ENCODE data around the gene BARHL1. TPM values are rescaled to one million over a fixed set of nuclear protein-coding genes. Genes with fewer than 3 reads are reported as not detected.

BARHL1 gene
- total RNA-seq, 6 donors from 2014 or later: not detected

- no peak for TF ChIP-seq POLR2AphosphoS5 (IDR thresholded peaks at IDR 0.05)
- no peak for TF ChIP-seq EP300 (IDR thresholded peaks at IDR 0.05)
- no peak for TF ChIP-seq POLR2A (IDR thresholded peaks at IDR 0.05)
- TF ChIP-seq CTCF (IDR thresholded peaks at IDR 0.05): no peak
- H3K4me1 ChIP-seq: peaks cover 0 to 21% (median 9%) of the 10 kb centered on the region in 4 donors
- peaks cover 2 to 77% (median 47%) of the 10 kb centered on the region in 4 donors for H3K27me3 ChIP-seq
- ATAC-seq (ENCODE audit: low FRiP score in 2 of 2) (no peak), DNase-seq (no peak)
- peaks cover 0 to 8% (median 3%) of the 10 kb centered on the region in 4 donors for H3K36me3 ChIP-seq
- 5 to 13% methylated on average over 12 to 28 of the region's 28 CpGs for WGBS, 2 donors
- no peaks in the 10 kb centered on the region for H3K9me3 ChIP-seq
- no peak overlapping the region for H3K27ac ChIP-seq
- H3K4me3 ChIP-seq: no peak overlapping the region
Measured at GRCh38 chr9:132588501-132589147, 6.2 kb downstream of the BARHL1 start.

GRCh38 chr9:132589148-132590036 is 7.0 kb downstream of the BARHL1 start:
- Histone ChIP-seq H3K27me3 (peaks cover 0 to 70% (median 43%) of the 10 kb centered on the region in 4 donors), H3K4me1 (peaks cover 0 to 21% (median 9%) of the 10 kb centered on the region in 4 donors), H3K27ac (no peak overlapping the region), H3K9me3 (no peaks in the 10 kb centered on the region), H3K4me3 (no peak overlapping the region), H3K36me3 (peaks cover 0 to 10% (median 9%) of the 10 kb centered on the region in 4 donors)
- 0 to 6% methylated on average over 9 to 53 of the region's 83 CpGs for WGBS, 2 donors
- TF ChIP-seq CTCF (IDR thresholded peaks at IDR 0.05) (no peak), POLR2A (IDR thresholded peaks at IDR 0.05) (no peak), EP300 (IDR thresholded peaks at IDR 0.05) (no peak), POLR2AphosphoS5 (IDR thresholded peaks at IDR 0.05) (no peak)
- DNase-seq (peak in 1 of 2 donors; percentile 78), ATAC-seq (ENCODE audit: low FRiP score in 2 of 2) (peak in 1 of 2 donors; percentile 6)

- Histone ChIP-seq H3K27me3 (peaks cover 0 to 64% (median 41%) of the 10 kb centered on the region in 4 donors), H3K9me3 (no peaks in the 10 kb centered on the region), H3K27ac (no peak overlapping the region), H3K36me3 (peaks cover 0 to 16% (median 15%) of the 10 kb centered on the region in 4 donors), H3K4me3 (no peak overlapping the region), H3K4me1 (peaks cover 0 to 21% (median 9%) of the 10 kb centered on the region in 4 donors)
- no peak for ATAC-seq (ENCODE audit: low FRiP score in 2 of 2)
- no peak for DNase-seq
- WGBS, 2 donors: 8 to 15% methylated on average over 7 to 14 of the region's 17 CpGs
- no peak for TF ChIP-seq POLR2AphosphoS5 (IDR thresholded peaks at IDR 0.05)
- no peak for TF ChIP-seq EP300 (IDR thresholded peaks at IDR 0.05)
- TF ChIP-seq POLR2A (IDR thresholded peaks at IDR 0.05): no peak
- no peak for TF ChIP-seq CTCF (IDR thresholded peaks at IDR 0.05)
Measured at GRCh38 chr9:132590037-132590317, 7.6 kb downstream of the BARHL1 start.

- 4 to 5% methylated on average over 9 to 51 of the region's 73 CpGs for WGBS, 2 donors
- DNase-seq (peak in 1 of 2 donors; percentile 78), ATAC-seq (ENCODE audit: low FRiP score in 2 of 2) (no peak)
- H3K9me3 ChIP-seq: no peaks in the 10 kb centered on the region
- no peak overlapping the region for H3K27ac ChIP-seq
- TF ChIP-seq POLR2AphosphoS5 (IDR thresholded peaks at IDR 0.05): no peak
- TF ChIP-seq POLR2A (IDR thresholded peaks at IDR 0.05): no peak
- TF ChIP-seq CTCF (IDR thresholded peaks at IDR 0.05): no peak
- TF ChIP-seq EP300 (IDR thresholded peaks at IDR 0.05): no peak
- no peak overlapping the region for H3K4me3 ChIP-seq
- H3K27me3 ChIP-seq: peaks cover 0 to 59% (median 38%) of the 10 kb centered on the region in 4 donors
- peaks cover 0 to 20% (median 18%) of the 10 kb centered on the region in 4 donors for H3K36me3 ChIP-seq
- H3K4me1 ChIP-seq: peaks cover 0 to 21% (median 9%) of the 10 kb centered on the region in 4 donors
Measured at GRCh38 chr9:132590318-132591182, 8.1 kb downstream of the BARHL1 start.

Data from upper lobe of left lung (tissue), 6 donors.